DND-41 (cell line): ENCODE measurements around the gene ZCCHC13.
"Not testable (repeated sequence)": the region's sequence is repeated elsewhere in the genome, so short reads cannot be mapped to it uniquely, and the experiment has no call there.

Experiments used
- ATAC-seq: fragments of 200-7000 bp; cut with Tn5 transposase; 3 replicates; pipeline ENCODE4 v1.9.1; 2021; ENCODE audit warnings: low read depth; ENCODE audit not compliant: insufficient read depth
- DNase-seq: peaks from one replicate; pipeline ENCODE4 v3.0.0-alpha.2; 2020
- H2AFZ ChIP-seq: 2 replicates; pipeline ENCODE4 v1.6.0; 2012; ENCODE audit warnings: low read depth, low read length
- H3K27ac ChIP-seq: 2 replicates; pipeline ENCODE4 v1.5.1; 2012; ENCODE audit warnings: low read length, inconsistent platforms
- H3K27me3 ChIP-seq: fragments of 200-600 bp; sonication (generic); 2 replicates; pipeline ENCODE4 v1.6.0; 2012; ENCODE audit warnings: low read length, mild to moderate bottlenecking, inconsistent platforms; ENCODE audit not compliant: insufficient read depth, poor library complexity
- H3K36me3 ChIP-seq: 2 replicates; pipeline ENCODE4 v1.5.1; 2012; ENCODE audit warnings: low read length, inconsistent platforms; ENCODE audit not compliant: insufficient read depth
- H3K4me1 ChIP-seq: 2 replicates; pipeline ENCODE4 v1.5.1; 2012; ENCODE audit warnings: mild to moderate bottlenecking, low read length; ENCODE audit not compliant: insufficient read depth
- H3K4me2 ChIP-seq: 2 replicates; pipeline ENCODE4 v1.6.0; 2012; ENCODE audit warnings: mild to moderate bottlenecking, moderate library complexity, low read length, inconsistent platforms; ENCODE audit not compliant: insufficient read depth
- H3K4me3 ChIP-seq, 2 experiments: fragments of 200-600 bp in 1 of 2; shearing (Covaris generic) in 1 of 2; 2 replicates each; pipeline ENCODE4 v1.5.1; 2012 to 2016; ENCODE audit warnings: inconsistent platforms in 2 of 2, low read length in 2 of 2, mild to moderate bottlenecking in 2 of 2, low read depth in 1 of 2, moderate library complexity in 1 of 2
- H3K79me2 ChIP-seq: 2 replicates; pipeline ENCODE4 v1.6.0; 2012; ENCODE audit warnings: low read length, inconsistent platforms; ENCODE audit not compliant: insufficient read depth
- H3K9ac ChIP-seq: 2 replicates; pipeline ENCODE4 v1.6.0; 2012; ENCODE audit warnings: low read depth, mild to moderate bottlenecking, inconsistent platforms, low read length, moderate library complexity
- H3K9me3 ChIP-seq: 2 replicates; pipeline ENCODE4 v1.5.1; 2012; ENCODE audit warnings: low read length, moderate library complexity, mild to moderate bottlenecking, inconsistent platforms; ENCODE audit not compliant: insufficient read depth, severe bottlenecking
- H4K20me1 ChIP-seq: 2 replicates; pipeline ENCODE4 v1.6.0; 2012; ENCODE audit warnings: low read length; ENCODE audit not compliant: insufficient read depth
- EZH2 ChIP-seq: IDR thresholded peaks from 3 replicates; pipeline ENCODE4 v1.6.1; 2012; ENCODE audit warnings: borderline replicate concordance, low read depth, mild to moderate bottlenecking, moderate library complexity, low read length, inconsistent platforms; ENCODE audit not compliant: severe bottlenecking
- TF ChIP-seq, protein P1 (sequence below): IDR thresholded peaks from 2 replicates; pipeline ENCODE4 v1.5.1; 2012; ENCODE audit warnings: borderline replicate concordance, low read length, moderate library complexity, mild to moderate bottlenecking; ENCODE audit not compliant: poor library complexity, severe bottlenecking; ENCODE audit errors: extremely low read depth

Gene ZCCHC13

DNA sequence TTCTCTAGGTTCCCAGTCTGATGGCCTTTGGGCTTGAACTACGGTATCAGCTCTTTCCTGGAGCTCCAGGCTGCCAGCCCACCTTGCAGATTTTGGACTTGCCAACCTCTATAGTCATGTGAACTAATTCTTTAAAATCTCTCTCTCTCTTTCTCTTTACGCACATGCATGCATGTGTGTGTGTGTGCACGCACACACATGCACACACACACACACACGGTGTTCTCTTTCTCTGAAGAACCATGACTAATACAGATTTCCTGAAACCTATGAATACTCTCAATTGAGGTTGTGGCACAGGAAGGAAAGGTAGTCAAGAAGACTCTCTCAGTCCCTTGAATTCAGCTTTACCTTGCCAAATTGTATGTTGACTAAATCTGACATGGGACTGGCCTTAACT is 6.2 kb upstream of the ZCCHC13 start:
- Histone ChIP-seq H3K4me1 (peaks cover 3% of the 10 kb centered on the region; the same call in 1 of the 2 replicates), H2AFZ (no peak overlapping the region), H3K4me3 (no peak overlapping the region), H3K27me3 (no peaks in the 10 kb centered on the region), H3K4me2 (no peak overlapping the region), H3K36me3 (no peaks in the 10 kb centered on the region), H4K20me1 (no peaks in the 10 kb centered on the region), H3K27ac (no peak overlapping the region), H3K9me3 (no peaks in the 10 kb centered on the region), H3K9ac (no peak overlapping the region), H3K79me2 (peaks cover 4% of the 10 kb centered on the region; the same call in 1 of the 2 replicates)
- ATAC-seq (no peak), DNase-seq (no peak)
- no peak for TF ChIP-seq EZH2
- TF ChIP-seq, protein P1, sequence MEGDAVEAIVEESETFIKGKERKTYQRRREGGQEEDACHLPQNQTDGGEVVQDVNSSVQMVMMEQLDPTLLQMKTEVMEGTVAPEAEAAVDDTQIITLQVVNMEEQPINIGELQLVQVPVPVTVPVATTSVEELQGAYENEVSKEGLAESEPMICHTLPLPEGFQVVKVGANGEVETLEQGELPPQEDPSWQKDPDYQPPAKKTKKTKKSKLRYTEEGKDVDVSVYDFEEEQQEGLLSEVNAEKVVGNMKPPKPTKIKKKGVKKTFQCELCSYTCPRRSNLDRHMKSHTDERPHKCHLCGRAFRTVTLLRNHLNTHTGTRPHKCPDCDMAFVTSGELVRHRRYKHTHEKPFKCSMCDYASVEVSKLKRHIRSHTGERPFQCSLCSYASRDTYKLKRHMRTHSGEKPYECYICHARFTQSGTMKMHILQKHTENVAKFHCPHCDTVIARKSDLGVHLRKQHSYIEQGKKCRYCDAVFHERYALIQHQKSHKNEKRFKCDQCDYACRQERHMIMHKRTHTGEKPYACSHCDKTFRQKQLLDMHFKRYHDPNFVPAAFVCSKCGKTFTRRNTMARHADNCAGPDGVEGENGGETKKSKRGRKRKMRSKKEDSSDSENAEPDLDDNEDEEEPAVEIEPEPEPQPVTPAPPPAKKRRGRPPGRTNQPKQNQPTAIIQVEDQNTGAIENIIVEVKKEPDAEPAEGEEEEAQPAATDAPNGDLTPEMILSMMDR: no peak

DNA sequence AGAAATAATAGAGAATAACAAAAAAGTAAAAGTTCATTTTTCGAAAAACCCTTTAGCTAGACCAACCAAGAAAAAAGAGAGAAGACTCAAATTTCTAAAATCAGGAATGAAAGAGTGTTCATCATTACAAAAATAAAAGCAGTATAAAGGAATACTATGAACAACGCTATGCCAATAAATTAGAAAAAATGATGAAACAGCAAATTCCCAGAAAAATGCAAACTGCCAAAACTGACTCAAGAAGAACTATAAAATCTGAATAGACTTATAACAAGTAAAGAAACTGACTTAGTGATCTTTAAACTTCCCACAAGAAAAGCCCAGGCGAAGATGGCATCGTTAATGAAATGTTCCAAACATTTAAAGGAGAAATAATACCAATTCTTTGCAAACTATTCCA is 3.1 kb upstream of the ZCCHC13 start:
- Histone ChIP-seq H3K27ac (no peak overlapping the region), H3K9me3 (no peaks in the 10 kb centered on the region), H3K9ac (no peak overlapping the region), H3K36me3 (no peaks in the 10 kb centered on the region), H2AFZ (no peak overlapping the region), H3K4me2 (no peak overlapping the region), H3K27me3 (no peaks in the 10 kb centered on the region), H3K79me2 (no peaks in the 10 kb centered on the region), H3K4me3 (no peak overlapping the region), H3K4me1 (no peaks in the 10 kb centered on the region), H4K20me1 (no peaks in the 10 kb centered on the region)
- no peak for TF ChIP-seq EZH2
- TF ChIP-seq, protein P1: no peak
- no peak for DNase-seq
- ATAC-seq: no peak

DNA sequence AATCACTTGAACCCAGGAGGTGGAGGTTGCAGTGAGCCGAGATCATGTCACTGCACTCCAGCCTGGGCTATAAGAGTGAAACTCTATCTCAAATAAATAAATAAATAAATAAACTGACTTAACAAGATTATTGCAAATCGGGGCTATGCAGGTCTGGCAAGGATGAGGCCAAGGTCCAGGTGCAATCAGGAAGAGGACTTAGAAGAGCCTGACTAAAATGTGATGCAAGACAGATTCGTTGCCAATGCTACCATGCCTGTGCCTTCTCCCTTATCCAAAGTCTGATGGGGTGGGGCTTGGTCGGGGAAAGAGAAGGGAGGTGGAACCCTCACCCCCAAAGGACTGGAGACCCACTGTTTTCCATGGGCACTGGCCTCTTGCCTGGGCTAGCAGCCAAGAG is 14.7 kb downstream of the ZCCHC13 start:
- H4K20me1 ChIP-seq: no peaks in the 10 kb centered on the region
- no peaks in the 10 kb centered on the region for H3K4me1 ChIP-seq
- no peak overlapping the region for H3K9ac ChIP-seq
- ATAC-seq (no peak), DNase-seq (no peak)
- TF ChIP-seq, protein P1: no peak
- TF ChIP-seq EZH2: no peak
- no peaks in the 10 kb centered on the region for H3K79me2 ChIP-seq
- H3K27me3 ChIP-seq: no peaks in the 10 kb centered on the region
- H3K27ac ChIP-seq: no peak overlapping the region
- no peak overlapping the region for H2AFZ ChIP-seq
- no peak overlapping the region for H3K4me2 ChIP-seq
- no peaks in the 10 kb centered on the region for H3K36me3 ChIP-seq
- no peaks in the 10 kb centered on the region for H3K9me3 ChIP-seq
- H3K4me3 ChIP-seq: no peak overlapping the region

DNA sequence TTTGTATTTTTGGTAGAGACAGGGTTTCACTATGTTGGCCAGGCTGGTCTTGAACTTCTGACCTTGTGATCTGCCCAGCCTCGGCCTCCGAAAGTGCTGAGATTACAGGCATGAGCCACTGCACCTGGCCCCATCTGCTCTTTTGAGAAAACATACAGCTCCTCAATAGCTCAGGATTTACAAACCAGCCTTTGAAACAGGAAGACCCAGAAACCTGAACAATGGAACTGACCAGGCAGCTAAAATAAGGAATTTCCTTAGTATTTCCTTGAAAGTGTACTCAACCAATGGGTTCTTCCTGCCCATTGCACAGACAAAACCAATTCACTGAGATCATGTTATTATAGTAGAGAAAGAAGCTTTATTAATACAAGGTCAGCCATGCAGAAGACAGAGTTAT is 15.3 kb downstream of the ZCCHC13 start:
- not testable (repeated sequence) for H3K27ac ChIP-seq, H3K79me2 ChIP-seq, ATAC-seq, DNase-seq, H3K4me1 ChIP-seq, H4K20me1 ChIP-seq, H3K9ac ChIP-seq, H3K9me3 ChIP-seq, H3K4me3 ChIP-seq, H3K27me3 ChIP-seq, H3K36me3 ChIP-seq, H3K4me2 ChIP-seq, H2AFZ ChIP-seq
